Astrocyte (in vitro differentiated cells and primary cell): ENCODE data around the gene GARIN5B. TPM values are rescaled to one million over a fixed set of nuclear protein-coding genes. Genes with fewer than 3 reads are reported as not detected.

ENCODE experiments used
- DNase-seq: peaks from one replicate; pipeline ENCODE4 v3.0.0-alpha.2; 2010; ENCODE audit warnings: low read depth
- FAIRE-seq: peaks from 2 replicates; lab custom pipeline; 2011; peaks lifted over from hg19 to GRCh38; lab: Jason Lieb, UNC
- H2AFZ ChIP-seq: 2 replicates; pipeline ENCODE4 v1.6.0; 2012; ENCODE audit warnings: low read depth, low read length, inconsistent platforms
- H3K27ac ChIP-seq: 2 replicates; pipeline ENCODE4 v1.5.1; 2011; ENCODE audit warnings: low read depth, low read length, inconsistent platforms
- H3K27me3 ChIP-seq: 2 replicates; pipeline ENCODE4 v1.6.0; 2011; ENCODE audit warnings: low read length, inconsistent platforms; ENCODE audit not compliant: insufficient read depth
- H3K36me3 ChIP-seq: 2 replicates; pipeline ENCODE4 v1.5.1; 2011; ENCODE audit warnings: low read length, inconsistent platforms; ENCODE audit not compliant: insufficient read depth
- H3K4me1 ChIP-seq: 2 replicates; pipeline ENCODE4 v1.5.1; 2011; ENCODE audit warnings: low read length, inconsistent platforms; ENCODE audit not compliant: insufficient read depth
- H3K4me2 ChIP-seq: 2 replicates; pipeline ENCODE4 v1.6.0; 2012; ENCODE audit warnings: low read length, inconsistent platforms
- H3K4me3 ChIP-seq: 2 replicates; pipeline ENCODE4 v1.5.1; 2011; ENCODE audit warnings: low read depth, mild to moderate bottlenecking, low read length, inconsistent platforms; ENCODE audit not compliant: insufficient read depth
- H3K79me2 ChIP-seq: 2 replicates; pipeline ENCODE4 v1.6.0; 2012; ENCODE audit warnings: mild to moderate bottlenecking, low read length, inconsistent platforms; ENCODE audit not compliant: insufficient read depth
- H3K9ac ChIP-seq: 2 replicates; pipeline ENCODE4 v1.6.0; 2012; ENCODE audit warnings: mild to moderate bottlenecking, low read length, inconsistent platforms
- H3K9me3 ChIP-seq: 2 replicates; pipeline ENCODE4 v1.5.1; 2012; ENCODE audit warnings: low read depth, mild to moderate bottlenecking, low read length, inconsistent platforms; ENCODE audit not compliant: insufficient read depth
- H4K20me1 ChIP-seq: 2 replicates; pipeline ENCODE4 v1.6.0; 2012; ENCODE audit warnings: low read length, inconsistent platforms; ENCODE audit not compliant: insufficient read depth
- H3K27ac Mint-ChIP-seq: one replicate; pipeline ENCODE4 v1.8.0; 2021; ENCODE audit warnings: mild to moderate bottlenecking, mixed read lengths; ENCODE audit not compliant: unreplicated experiment
- H3K27me3 Mint-ChIP-seq: one replicate; pipeline ENCODE4 v1.8.0; 2021; ENCODE audit warnings: low read depth, mixed read lengths; ENCODE audit not compliant: unreplicated experiment
- H3K36me3 Mint-ChIP-seq: one replicate; pipeline ENCODE4 v1.8.0; 2021; ENCODE audit warnings: low read depth, mixed read lengths; ENCODE audit not compliant: unreplicated experiment
- H3K4me1 Mint-ChIP-seq: one replicate; pipeline ENCODE4 v1.8.0; 2021; ENCODE audit warnings: low read depth, mixed read lengths; ENCODE audit not compliant: unreplicated experiment
- H3K4me3 Mint-ChIP-seq: one replicate; pipeline ENCODE4 v1.8.0; 2021; ENCODE audit warnings: mild to moderate bottlenecking, moderate library complexity, mixed read lengths; ENCODE audit not compliant: unreplicated experiment
- H3K9me3 Mint-ChIP-seq: one replicate; pipeline ENCODE4 v1.8.0; 2021; ENCODE audit warnings: mild to moderate bottlenecking, mixed read lengths; ENCODE audit not compliant: unreplicated experiment
- CTCF ChIP-seq: IDR thresholded peaks from 2 replicates; pipeline ENCODE4 v1.5.1; 2011; ENCODE audit warnings: low read depth, mild to moderate bottlenecking, inconsistent platforms, low read length, moderate library complexity; ENCODE audit not compliant: insufficient read depth
- EZH2 ChIP-seq: IDR thresholded peaks from 2 replicates; pipeline ENCODE4 v1.6.1; 2012; ENCODE audit warnings: mild to moderate bottlenecking, low read length, inconsistent platforms; ENCODE audit not compliant: insufficient read depth
- total RNA-seq: library from RNA; stranded (reverse); gene quantifications from 2 replicates; pipeline ENCODE4 v1.2.1, GENCODE V29; 2021

GARIN5B gene
- total RNA-seq, 1 donor from 2014 or later, result 0.20 TPM

- Mint-ChIP-seq H3K9me3 (peaks cover 2% of the 10 kb centered on the region), H3K4me3 (peak overlapping the region; percentile 100), H3K36me3 (peaks cover 22% of the 10 kb centered on the region), H3K27ac (peak overlapping the region; percentile 98), H3K27me3 (no peaks in the 10 kb centered on the region), H3K4me1 (peaks cover 27% of the 10 kb centered on the region)
- DNase-seq (peak; percentile 86), FAIRE-seq (no peak)
- TF ChIP-seq CTCF (no peak), EZH2 (no peak)
- H3K27ac ChIP-seq, result peak overlapping the region; percentile 93
- H4K20me1 ChIP-seq, result peaks cover 43% of the 10 kb centered on the region
- H3K36me3 ChIP-seq, result peaks cover 25% of the 10 kb centered on the region
- peak overlapping the region; percentile 97 for H3K4me2 ChIP-seq
- peaks cover 44% of the 10 kb centered on the region for H3K79me2 ChIP-seq
- H3K4me1 ChIP-seq, result peaks cover 46% of the 10 kb centered on the region
- H3K9ac ChIP-seq, result peak overlapping the region; percentile 98
- H3K9me3 ChIP-seq, result no peaks in the 10 kb centered on the region
- H3K27me3 ChIP-seq, result no peaks in the 10 kb centered on the region
- peak overlapping the region; percentile 93 for H2AFZ ChIP-seq
- H3K4me3 ChIP-seq, result peak overlapping the region; percentile 95
Observed at GRCh38 chr19:55384920-55385723, 22.1 kb upstream of the GARIN5B start.

DNA sequence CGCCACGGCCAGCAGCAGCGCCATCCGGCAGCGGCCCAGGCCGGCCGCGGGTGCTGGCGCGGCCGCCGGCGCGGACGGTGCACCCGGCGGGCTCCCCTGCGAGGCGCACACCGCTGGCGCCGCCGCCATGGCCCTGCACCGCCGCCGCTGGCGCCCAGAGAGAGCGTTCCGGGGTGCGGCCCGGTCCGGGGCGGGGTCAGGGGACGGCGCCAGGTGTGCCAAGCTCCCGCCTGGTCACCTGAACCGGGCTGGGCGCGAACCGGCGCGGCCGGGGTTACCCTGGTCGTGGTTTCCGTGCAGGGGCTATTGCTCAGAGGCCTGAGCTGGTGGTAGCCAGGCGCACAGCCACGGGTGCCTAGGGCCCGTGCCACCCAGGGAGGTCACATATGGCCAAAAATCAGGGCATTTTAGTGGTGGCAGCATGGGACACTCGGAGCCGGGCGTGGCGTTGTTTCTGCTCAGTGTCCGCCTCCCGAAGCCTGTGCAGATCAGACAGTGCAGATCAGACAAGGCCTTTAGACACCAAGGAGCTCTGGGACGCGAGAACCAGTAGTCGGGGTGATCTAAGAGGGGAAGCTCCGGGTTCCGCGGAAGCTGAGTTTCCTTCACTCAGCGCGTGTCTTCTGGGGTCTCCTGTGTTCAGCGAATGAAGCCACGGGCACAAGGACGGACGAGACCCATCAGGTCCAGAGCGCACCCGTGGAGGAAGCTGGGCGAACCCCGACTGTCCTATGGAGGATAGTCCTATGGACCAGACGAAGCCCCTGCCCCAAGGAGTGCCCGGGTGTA is 21.3 kb upstream of the GARIN5B start, which contains the start of gene TMEM238:
TSS of gene TMEM238 (minus strand) at position 162 of the 789 bp plus-strand sequence. CDS start at position 129, 33 bp downstream.
- no peak for DNase-seq

More for the DNA sequence above, 21.3 kb upstream of the GARIN5B start, which contains the start of gene TMEM238:
- Mint-ChIP-seq H3K4me1 (peaks cover 21% of the 10 kb centered on the region), H3K27ac (peak within 1 kb of the TSS; percentile 98), H3K9me3 (peaks cover 2% of the 10 kb centered on the region), H3K27me3 (peaks cover 2% of the 10 kb centered on the region), H3K4me3 (peak within 1 kb of the TSS; percentile 100), H3K36me3 (peaks cover 22% of the 10 kb centered on the region)
- Histone ChIP-seq H3K4me1 (peaks cover 39% of the 10 kb centered on the region), H3K9me3 (no peaks in the 10 kb centered on the region), H3K9ac (peak within 1 kb of the TSS; percentile 98), H2AFZ (peak within 1 kb of the TSS; percentile 79), H3K36me3 (peaks cover 19% of the 10 kb centered on the region), H3K27ac (peak within 1 kb of the TSS; percentile 93), H4K20me1 (peaks cover 35% of the 10 kb centered on the region), H3K27me3 (no peaks in the 10 kb centered on the region), H3K4me2 (peak within 1 kb of the TSS; percentile 97), H3K4me3 (peak within 1 kb of the TSS; percentile 95), H3K79me2 (peaks cover 36% of the 10 kb centered on the region)
- no peak for TF ChIP-seq CTCF
- no peak for TF ChIP-seq EZH2
- FAIRE-seq, result no peak
